DMS79 (cell line): ENCODE data around the gene RHBG.

Source experiments
- DNase-seq: peaks from one replicate; lab custom pipeline; 2025; lab: John Stamatoyannopoulos, UW

RHBG gene

DNA sequence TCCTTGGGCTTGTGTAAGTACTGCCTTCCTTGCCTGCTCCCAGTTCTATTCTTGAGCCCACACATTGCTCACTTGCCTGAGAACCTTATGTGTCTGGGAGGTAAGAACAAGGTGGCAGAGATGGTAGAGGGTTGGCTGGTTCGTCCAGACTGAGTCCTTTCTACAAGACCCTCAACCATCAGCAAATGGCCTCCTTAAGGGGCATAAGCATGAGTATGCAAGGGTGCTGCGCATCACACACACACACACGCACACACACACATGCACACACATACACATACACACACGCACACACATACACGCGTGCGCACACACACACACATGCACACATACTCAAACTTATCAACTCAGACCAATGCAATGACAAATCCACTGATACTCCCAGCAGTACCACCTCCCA is 56.9 kb downstream of the RHBG start:
- DNase-seq, result no peak

DNA sequence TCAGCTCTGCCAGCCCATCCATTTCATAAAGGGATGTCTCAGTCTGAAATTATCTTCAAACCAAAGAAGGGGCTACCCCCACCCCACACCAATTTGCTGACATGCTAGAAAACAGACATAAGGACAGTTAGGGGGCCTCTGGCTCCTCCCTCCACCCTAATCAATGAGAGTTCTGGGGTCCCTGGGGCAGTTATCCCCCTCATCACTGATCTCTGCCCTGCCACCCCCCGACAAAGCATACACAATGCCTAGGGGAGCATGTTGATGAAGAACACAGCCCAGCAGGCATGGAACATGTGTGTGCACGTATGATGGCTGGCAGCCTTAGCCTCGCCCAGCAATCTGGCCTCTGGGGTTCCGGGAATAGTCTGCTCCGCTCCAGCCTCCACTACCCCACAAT is 58.9 kb downstream of the RHBG start:
- no peak for DNase-seq

DNA sequence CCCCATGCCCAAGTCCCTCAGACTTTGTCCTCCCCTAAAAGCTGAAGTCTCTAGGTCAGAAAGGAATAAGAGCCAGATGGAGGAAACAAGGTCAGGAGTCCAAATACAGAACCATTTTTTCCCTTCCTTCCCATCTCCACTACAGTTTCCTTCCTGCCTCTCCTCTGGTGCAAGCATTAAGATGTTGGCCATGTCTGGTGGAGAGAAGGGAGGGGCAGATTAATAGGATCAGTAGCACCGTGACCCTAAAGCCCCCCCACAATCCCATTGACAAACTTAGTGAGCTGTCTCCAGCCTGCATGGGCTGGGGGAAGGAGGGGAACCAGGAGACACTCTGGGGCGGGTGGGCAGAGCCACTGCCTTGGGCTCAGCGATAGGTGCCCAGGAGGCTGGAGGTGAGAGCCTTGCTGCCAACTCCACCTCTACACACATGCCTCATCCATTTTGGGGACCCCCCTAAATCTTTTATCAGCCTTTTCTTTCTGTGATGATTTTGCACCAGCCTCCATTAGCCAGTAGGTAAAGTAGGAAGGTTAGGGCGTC is 59.8 kb downstream of the RHBG start:
- DNase-seq, result no peak

DNA sequence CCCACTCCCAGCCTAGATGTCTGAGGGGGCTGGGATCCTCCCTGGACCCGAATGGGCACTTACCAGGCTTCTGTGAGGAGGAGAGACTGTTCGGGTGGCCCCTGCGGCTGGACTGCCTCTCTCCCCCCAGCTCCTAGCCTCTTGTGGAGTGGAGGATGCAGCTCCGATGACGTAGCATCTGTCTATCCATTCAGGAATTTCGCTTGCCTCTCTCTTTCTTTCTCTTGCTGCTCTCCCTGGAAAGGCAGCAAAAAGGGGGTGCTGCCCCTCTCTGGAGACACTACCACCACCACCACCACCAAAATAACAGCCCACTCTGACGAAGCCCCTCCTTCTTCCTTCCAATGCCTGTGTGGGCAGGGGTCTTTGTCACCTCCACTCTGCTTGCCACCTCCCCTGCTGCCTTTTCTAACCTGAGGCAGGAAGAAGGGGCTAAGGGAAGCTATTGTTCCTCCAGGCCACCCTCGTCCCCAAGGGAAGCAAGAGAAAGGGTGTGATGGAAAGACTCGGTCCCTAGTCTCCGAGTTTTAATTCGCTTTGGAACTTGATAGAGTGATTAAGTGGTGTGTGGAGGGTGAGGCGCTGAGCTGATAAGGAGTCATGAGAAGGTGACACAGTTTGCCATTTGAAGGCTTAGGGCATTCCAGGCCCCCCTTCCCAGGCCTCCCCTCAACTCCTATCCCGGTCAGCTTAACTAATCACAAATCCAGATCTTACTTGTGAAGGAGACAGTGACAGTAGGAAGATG is 60.5 kb downstream of the RHBG start:
- DNase-seq, result no peak

DNA sequence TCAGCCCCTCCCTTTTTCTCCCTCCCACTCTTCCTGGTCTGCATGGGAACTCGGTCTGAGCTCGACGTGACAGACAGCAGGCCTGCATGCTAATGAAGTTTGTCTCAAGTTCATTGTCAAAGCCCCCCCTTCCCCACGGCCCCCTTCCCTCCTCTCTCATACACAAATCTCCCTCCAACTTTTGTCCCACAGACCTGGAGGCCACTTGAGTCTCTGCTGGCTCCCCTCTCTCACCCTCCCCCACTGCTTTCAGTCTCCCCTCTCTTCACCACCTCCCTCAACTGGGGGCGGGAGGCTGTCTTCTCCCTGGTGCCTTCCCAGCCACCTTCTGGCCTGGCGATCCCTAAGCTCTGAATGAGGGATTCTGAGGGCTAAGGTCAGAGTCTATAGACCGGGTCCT is 61.3 kb downstream of the RHBG start:
- DNase-seq, result no peak

DNA sequence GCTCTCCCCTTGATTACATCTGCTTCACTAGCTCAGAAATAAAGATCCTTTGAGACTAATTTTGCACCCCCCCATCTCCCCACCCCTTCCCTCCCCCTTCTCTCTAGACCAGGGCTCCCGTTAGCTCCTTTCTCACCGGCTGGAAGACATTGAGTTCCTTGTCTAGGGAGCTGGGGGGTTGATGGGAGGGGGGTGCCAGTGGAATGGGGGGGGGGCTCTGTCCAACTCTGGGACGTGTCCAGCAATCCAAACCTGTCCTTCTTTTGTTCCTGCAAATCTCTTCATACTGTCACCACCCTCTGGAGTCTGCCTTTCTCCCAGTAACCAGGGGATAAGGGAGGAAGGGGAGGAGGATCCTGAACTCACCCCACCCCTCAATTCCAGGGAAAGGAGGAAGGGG is 61.9 kb downstream of the RHBG start:
- DNase-seq, result no peak

DNA sequence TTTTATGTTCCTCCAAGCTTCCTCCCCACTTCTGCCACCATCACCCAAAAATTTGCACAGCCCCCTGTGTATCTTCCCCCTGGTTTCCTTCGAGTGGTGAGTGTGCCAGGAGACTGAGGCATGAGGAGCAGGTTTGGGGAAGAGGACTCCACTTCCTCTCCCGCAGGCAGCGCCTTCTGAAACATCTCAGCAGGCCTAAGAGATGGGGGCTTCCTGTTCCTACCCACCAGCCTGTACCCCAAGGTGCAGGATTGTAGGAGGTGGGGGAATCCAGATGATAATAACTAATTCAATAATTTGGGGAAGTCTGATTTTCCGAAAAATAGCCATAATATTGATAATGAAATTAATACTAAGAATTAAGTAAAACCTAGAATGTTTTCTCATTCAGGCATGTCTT is 62.4 kb downstream of the RHBG start:
- DNase-seq, result no peak

DNA sequence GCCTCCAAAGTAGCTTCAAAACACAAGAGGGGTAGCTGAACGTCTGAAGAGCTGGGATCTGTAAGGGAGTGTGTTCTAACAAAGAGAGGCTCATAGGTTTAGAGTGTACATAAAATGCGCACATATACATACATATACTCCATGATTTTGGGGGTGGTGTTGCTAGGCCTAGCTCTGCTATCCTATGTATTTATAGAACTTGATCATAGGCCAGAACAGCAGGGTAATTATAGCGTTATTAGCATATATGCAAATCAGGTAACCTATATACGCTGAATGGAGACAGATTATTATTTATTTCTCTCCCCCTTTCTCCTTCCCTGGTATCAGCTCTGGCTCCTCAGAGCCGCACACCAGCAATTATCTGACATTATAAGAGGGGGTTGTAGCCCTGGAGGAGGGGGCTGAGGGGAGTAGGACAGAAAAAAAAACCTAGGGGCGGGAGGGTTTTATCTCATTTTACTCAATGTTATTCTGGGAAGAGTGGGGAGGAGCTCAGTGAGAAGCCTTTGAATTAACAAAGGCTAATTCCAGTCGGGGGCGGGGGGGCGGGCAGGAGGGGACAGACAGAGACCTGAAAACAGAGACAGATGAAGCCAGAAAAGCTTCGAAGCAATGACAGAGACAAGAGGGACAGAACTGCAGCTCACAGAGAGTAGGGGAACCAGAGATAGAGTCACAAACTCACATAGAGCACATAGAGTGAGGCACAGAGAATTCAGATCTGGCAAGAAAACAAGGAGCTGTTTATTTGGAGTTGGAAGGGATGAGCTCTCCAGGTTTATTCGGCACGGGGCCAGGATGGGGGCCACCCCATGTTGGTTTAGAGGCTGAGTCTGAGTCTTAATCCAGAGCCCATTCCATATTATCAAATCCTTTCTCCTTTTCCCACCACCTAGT is 63.0 kb downstream of the RHBG start:
- DNase-seq, result no peak

DNA sequence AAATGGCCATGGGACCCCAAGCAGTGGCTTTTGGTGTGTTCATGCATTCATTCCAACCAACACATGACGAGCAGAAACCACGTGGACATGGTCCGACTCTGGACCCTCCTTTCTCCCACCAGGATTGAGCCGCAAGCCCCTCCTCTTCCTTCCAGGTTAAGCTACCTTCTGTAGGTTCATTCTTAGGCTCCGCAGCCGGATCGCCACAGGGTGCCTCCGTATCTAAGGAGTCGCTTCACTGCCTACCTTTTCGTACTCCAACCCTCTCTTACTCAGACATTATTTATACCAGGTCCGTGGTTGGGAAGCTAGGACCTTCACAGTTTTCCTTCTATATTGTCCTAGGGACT is 63.6 kb downstream of the RHBG start:
- DNase-seq, result no peak

DNA sequence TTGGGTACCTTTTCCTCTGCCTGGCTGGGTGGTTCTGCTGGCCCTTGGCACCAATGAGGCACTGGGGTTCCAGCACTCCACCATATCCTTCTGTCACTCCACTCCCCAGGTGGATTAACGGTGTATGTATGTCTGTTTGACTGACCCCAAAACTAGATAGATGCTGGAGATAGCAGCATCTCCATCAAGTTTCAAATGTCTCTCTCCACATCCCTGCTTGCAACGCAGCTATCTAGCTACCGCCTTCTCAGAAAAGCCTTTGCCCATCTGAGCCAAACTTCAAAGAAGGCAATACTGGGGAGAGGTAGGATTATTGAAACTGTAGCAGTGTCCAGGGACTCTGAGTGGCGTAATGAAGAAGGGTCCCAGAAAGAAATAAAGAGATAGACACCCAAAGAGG is 64.0 kb downstream of the RHBG start:
- DNase-seq, result no peak

DNA sequence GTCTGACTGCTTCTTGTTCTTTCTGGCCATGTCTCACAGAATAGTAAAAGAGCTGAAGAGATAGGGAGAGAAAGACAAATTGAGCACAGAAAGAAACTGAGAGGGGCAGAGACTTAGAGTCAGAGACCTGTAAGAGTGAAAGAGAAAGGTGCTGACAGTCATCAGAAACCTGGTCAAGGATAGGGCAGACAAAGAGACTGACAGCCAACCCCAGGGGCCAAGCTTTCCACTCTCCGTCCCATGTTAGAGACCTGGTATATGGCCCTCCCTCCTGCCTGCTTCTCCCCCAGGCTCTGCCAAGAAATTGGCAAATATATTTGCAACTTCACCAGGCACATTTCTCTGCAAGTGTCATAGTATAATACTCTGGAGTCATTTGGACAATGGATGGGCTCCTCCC is 64.6 kb downstream of the RHBG start:
- DNase-seq, result no peak
